Mesothelial cell of epicardium (in vitro differentiated cells): ENCODE measurements around the gene MDH1. TPM values are rescaled to one million over a fixed set of nuclear protein-coding genes. Genes with fewer than 3 reads are reported as not detected.
"Not testable (repeated sequence)": the region's sequence is repeated elsewhere in the genome, so short reads cannot be mapped to it uniquely, and the experiment has no call there.

Source experiments
- DNase-seq, 2 experiments: peaks; one replicate each; pipeline ENCODE4 v3.0.0; 2021; ENCODE audit warnings: low spot score in 2 of 2; ENCODE audit not compliant: unreplicated experiment in 2 of 2
- H3K27ac Mint-ChIP-seq: 2 replicates; pipeline ENCODE4 v1.8.0; 2021; ENCODE audit warnings: mixed read lengths
- H3K27me3 Mint-ChIP-seq: 2 replicates; pipeline ENCODE4 v1.8.0; 2021; ENCODE audit warnings: low read depth, mixed read lengths
- H3K36me3 Mint-ChIP-seq: 2 replicates; pipeline ENCODE4 v1.8.0; 2021; ENCODE audit warnings: mixed read lengths
- H3K4me1 Mint-ChIP-seq: 2 replicates; pipeline ENCODE4 v1.8.0; 2021; ENCODE audit warnings: mixed read lengths
- H3K4me3 Mint-ChIP-seq: 2 replicates; pipeline ENCODE4 v1.8.0; 2021; ENCODE audit warnings: mild to moderate bottlenecking, moderate library complexity, mixed read lengths
- H3K9me3 Mint-ChIP-seq: 2 replicates; pipeline ENCODE4 v1.8.0; 2021; ENCODE audit warnings: mixed read lengths
- total RNA-seq: library from RNA; stranded (reverse); gene quantifications from 3 replicates; pipeline ENCODE4 v1.2.1, GENCODE V29; 2021
- TF ChIP-seq, protein P1 (sequence below): fragments of 200-600 bp; sonication (generic); IDR thresholded peaks from one replicate; pipeline ENCODE4 v1.5.0; 2021; ENCODE audit warnings: antibody characterized with exemption; ENCODE audit not compliant: unreplicated experiment

The MDH1 gene
- total RNA-seq, 1 donor from 2014 or later: 136 TPM

DNA sequence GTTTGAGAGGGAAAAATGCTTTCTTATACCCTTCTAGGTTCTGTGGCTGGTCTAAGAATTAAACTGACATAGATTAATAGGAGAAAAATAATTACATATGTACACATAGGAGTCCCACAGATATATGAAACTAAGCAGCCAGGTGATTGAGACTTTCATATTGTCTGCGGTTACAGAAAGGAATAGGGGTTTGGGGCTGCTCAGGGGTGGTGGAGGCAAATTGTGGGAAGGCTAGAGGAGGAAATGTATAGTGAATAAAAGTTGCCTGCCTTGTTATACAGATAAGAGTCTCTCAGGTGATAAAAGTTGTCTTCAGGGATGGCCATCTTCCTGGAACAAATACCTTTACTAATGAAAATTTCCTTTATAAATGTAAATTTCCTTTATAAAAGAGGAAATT lies 28.6 kb downstream of the MDH1 start:
- H3K27ac Mint-ChIP-seq: peak overlapping the region; percentile 82
- TF ChIP-seq, protein P1, sequence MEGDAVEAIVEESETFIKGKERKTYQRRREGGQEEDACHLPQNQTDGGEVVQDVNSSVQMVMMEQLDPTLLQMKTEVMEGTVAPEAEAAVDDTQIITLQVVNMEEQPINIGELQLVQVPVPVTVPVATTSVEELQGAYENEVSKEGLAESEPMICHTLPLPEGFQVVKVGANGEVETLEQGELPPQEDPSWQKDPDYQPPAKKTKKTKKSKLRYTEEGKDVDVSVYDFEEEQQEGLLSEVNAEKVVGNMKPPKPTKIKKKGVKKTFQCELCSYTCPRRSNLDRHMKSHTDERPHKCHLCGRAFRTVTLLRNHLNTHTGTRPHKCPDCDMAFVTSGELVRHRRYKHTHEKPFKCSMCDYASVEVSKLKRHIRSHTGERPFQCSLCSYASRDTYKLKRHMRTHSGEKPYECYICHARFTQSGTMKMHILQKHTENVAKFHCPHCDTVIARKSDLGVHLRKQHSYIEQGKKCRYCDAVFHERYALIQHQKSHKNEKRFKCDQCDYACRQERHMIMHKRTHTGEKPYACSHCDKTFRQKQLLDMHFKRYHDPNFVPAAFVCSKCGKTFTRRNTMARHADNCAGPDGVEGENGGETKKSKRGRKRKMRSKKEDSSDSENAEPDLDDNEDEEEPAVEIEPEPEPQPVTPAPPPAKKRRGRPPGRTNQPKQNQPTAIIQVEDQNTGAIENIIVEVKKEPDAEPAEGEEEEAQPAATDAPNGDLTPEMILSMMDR: no peak
- H3K4me1 Mint-ChIP-seq: peaks cover 41% of the 10 kb centered on the region
- H3K4me3 Mint-ChIP-seq: no peak overlapping the region
- no peaks in the 10 kb centered on the region for H3K27me3 Mint-ChIP-seq
- H3K9me3 Mint-ChIP-seq: peaks cover 17% of the 10 kb centered on the region
- H3K36me3 Mint-ChIP-seq: peaks cover 19% of the 10 kb centered on the region
- DNase-seq: no peak

DNA sequence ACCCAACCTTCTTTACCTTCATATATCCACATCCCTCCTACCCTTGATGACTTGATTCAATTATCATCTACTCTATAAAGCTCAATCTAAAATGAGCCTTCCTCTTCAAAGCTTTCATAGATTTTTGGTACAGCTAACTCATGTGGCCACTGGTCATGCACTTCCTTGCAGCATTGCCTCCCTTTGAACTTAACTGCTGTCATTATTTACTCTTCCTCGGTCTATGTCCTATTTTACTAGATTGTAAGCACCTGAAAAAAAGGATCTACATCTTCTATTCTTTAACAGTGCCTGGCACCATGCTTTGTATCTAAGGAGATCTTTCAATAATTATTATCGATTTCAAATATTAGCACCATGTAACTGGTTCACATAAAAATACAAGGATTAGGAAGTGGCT lies 30.6 kb downstream of the MDH1 start:
- TF ChIP-seq, protein P1: no peak
- no peak for DNase-seq
- peaks cover 25% of the 10 kb centered on the region for H3K4me1 Mint-ChIP-seq
- peaks cover 25% of the 10 kb centered on the region for H3K36me3 Mint-ChIP-seq
- H3K9me3 Mint-ChIP-seq: peaks cover 23% of the 10 kb centered on the region
- H3K27me3 Mint-ChIP-seq: no peaks in the 10 kb centered on the region
- H3K27ac Mint-ChIP-seq: no peak overlapping the region
- H3K4me3 Mint-ChIP-seq: no peak overlapping the region

DNA sequence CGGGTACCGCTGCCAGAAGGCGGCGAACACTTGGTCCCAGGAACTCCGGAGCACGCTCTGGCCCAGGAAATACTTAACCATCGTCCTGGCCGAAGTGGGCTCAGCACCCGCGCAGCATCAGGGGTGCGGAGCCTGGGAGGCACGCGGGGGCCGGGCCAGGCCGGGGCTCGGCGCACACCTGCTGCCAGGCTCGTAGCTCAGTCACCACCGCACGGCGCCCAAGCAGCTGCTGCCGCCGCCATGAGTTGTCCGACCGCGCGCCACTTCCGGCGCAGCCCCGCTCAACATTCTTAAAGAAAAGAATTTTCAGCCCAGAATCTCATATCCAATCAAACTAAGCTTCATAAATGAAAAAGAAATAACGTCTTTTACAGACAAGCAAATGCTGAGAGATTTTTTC lies 34.0 kb downstream of the MDH1 start:
- Mint-ChIP-seq H3K27me3 (no peaks in the 10 kb centered on the region), H3K4me1 (no peaks in the 10 kb centered on the region), H3K4me3 (no peak overlapping the region), H3K27ac (no peak overlapping the region), H3K9me3 (peaks cover 39% of the 10 kb centered on the region), H3K36me3 (peaks cover 25% of the 10 kb centered on the region)
- TF ChIP-seq, protein P1: no peak
- no peak for DNase-seq

DNA sequence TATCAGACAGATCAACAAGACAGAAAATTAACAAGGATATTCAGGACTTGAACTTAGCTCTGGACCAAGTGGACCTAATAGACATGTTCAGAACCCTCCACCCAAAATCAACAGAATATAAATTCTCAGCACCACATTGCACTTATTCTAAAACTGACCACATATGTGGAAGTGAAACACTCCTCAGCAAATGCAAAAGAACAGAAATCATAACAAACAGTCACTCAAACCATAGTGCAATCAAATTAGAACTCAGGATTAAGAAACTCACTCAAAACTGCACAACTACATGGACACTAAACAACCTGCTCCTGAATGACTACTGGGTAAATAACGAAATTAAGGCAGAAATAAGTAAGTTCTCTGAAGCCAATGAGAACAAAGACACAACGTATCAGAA lies 35.0 kb downstream of the MDH1 start:
- not testable (repeated sequence) for H3K4me3 Mint-ChIP-seq, H3K4me1 Mint-ChIP-seq, DNase-seq, H3K27me3 Mint-ChIP-seq, H3K27ac Mint-ChIP-seq
- Mint-ChIP-seq H3K36me3 (peaks cover 23% of the 10 kb centered on the region), H3K9me3 (peaks cover 40% of the 10 kb centered on the region)

DNA sequence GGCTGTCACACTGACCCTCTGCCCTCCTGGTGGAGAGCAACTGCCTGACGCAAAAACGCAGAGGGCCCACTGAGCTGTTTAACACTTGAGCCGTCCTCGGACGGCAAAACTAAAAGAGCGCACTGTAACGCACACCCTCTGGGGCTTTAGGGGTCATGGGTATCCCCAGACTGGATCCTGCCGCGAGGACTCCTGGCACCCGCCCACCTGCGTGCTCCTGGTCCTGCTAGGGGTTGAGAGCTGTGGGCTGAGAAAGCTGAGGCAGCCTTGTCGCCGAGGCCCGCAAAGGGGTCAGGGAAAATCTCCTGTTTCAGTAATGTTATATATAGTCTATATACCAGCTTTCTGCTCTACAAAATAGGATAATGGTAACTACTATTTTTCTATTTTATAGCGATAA lies 39.1 kb downstream of the MDH1 start:
- no peaks in the 10 kb centered on the region for H3K27me3 Mint-ChIP-seq
- no peak for DNase-seq
- no peaks in the 10 kb centered on the region for H3K4me1 Mint-ChIP-seq
- H3K36me3 Mint-ChIP-seq: peaks cover 20% of the 10 kb centered on the region
- H3K4me3 Mint-ChIP-seq: no peak overlapping the region
- TF ChIP-seq, protein P1: no peak
- peaks cover 63% of the 10 kb centered on the region for H3K9me3 Mint-ChIP-seq
- no peak overlapping the region for H3K27ac Mint-ChIP-seq

DNA sequence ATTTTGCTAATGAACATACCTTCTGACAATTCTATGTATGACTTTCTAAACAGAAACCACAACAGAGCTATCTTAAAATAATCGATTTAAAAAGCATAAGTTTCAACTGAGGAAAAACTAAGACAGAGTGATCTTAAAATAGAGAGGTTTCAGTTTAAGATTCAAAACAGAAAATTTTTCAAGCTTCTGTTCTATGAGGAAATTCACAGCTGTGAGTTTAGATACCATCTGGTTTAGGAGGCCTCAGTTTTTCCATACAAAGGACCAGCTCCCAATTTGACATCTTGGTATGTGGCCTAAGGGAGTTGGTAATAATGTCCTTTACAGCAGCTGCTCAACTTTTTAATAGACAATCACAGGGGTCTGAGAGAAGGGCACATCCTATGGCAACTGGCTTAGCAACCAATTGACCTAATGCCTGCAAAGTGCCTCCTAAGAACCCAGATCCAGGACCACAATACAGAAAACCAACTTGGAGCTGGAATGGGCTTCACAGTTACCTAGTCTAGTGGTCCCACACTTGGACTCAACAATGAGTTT lies 39.7 kb downstream of the MDH1 start:
- Mint-ChIP-seq H3K4me1 (no peaks in the 10 kb centered on the region), H3K27ac (no peak overlapping the region), H3K27me3 (no peaks in the 10 kb centered on the region), H3K9me3 (peaks cover 63% of the 10 kb centered on the region), H3K4me3 (no peak overlapping the region), H3K36me3 (peaks cover 18% of the 10 kb centered on the region)
- DNase-seq: no peak
- TF ChIP-seq, protein P1: no peak
